Ascending aorta (tissue), 2 donors: ENCODE data around the gene RUBCNL. TPM values are rescaled to one million over a fixed set of nuclear protein-coding genes. Genes with fewer than 3 reads are reported as not detected.

Experiments used
- DNase-seq, 2 donors: peaks; one replicate each; pipeline ENCODE4 v3.0.0-alpha.2; 2019; ENCODE audit warnings: low spot score in 2 of 2
- H3K27ac ChIP-seq, 2 donors: fragments of 200-600 bp; sonication (generic); one replicate each; pipeline ENCODE4 v1.5.1; 2016 to 2017; ENCODE audit warnings: mild to moderate bottlenecking in 1 of 2
- H3K27me3 ChIP-seq: fragments of 200-600 bp; sonication (generic); one replicate; pipeline ENCODE4 v1.5.1; 2017
- H3K36me3 ChIP-seq, 2 donors: fragments of 200-600 bp; sonication (generic); one replicate each; pipeline ENCODE4 v1.5.1; 2016
- H3K4me1 ChIP-seq, 2 donors: fragments of 200-600 bp; sonication (generic); one replicate each; pipeline ENCODE4 v1.5.1; 2016 to 2017; ENCODE audit warnings: mild to moderate bottlenecking in 1 of 2
- H3K4me3 ChIP-seq, 2 donors: fragments of 200-600 bp; sonication (generic); one replicate each; pipeline ENCODE4 v1.5.1; 2016 to 2017; ENCODE audit warnings: mild to moderate bottlenecking in 1 of 2
- H3K9me3 ChIP-seq, 2 donors: fragments of 200-600 bp; sonication (generic); one replicate each; pipeline ENCODE4 v1.5.1; 2016
- CTCF ChIP-seq, 3 experiments: fragments of 200-600 bp in 2 of 3; fragments of 450-650 bp in 1 of 3; sonication (generic) in 2 of 3; IDR thresholded peaks; one replicate each; pipeline ENCODE4 v1.5.1; 2016 to 2019; ENCODE audit warnings: antibody characterized with exemption in 3 of 3, mild to moderate bottlenecking in 1 of 3, moderate library complexity in 1 of 3
- intact Hi-C: fragments of 100-400 bp; cut with DNase I; formaldehyde crosslinking; loops from one replicate; pipeline ENCODE4 v1.15.1; 2023
- total RNA-seq: library from RNA; depleted of rRNA; stranded (reverse); fragments of >200 nt; gene quantifications from one replicate; pipeline ENCODE4 v1.1.0, GENCODE V29; 2016

The RUBCNL gene
- total RNA-seq, 1 donor from 2014 or later = 2.4 TPM

DNA sequence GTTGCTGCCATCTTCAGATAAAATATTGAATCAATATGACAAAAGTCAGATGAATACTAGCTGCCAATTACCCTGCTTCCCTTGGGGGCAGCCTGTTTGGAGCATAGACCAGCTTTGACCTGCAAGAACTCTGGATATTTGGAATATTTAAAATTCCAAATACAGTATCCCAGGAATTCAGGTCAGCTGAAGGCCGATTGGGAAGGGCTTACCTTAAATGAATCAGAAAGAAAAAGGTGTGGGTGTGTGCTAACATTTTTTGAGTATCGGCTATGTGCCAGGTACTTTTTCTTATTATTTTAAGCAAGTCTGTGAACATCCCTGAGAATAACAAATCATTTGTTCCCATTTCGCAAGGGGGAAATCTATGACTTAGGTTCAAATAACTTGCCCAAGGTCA is 1.8 kb upstream of the RUBCNL start:
- no peak overlapping the region for H3K4me3 ChIP-seq
- no peak overlapping the region for H3K27ac ChIP-seq
- H3K36me3 ChIP-seq = no peaks in the 10 kb centered on the region
- no peaks in the 10 kb centered on the region for H3K9me3 ChIP-seq
- no peaks in the 10 kb centered on the region for H3K27me3 ChIP-seq
- H3K4me1 ChIP-seq = peaks cover 2 to 3% of the 10 kb centered on the region in 2 donors
- intact Hi-C loops = no loop called here
- DNase-seq = no peak
- TF ChIP-seq CTCF (IDR thresholded peaks at IDR 0.05) = no peak

GRCh38 chr13:46388308-46388707 is 1.3 kb upstream of the RUBCNL start:
- no peaks in the 10 kb centered on the region for H3K36me3 ChIP-seq
- H3K27ac ChIP-seq = no peak overlapping the region
- no peaks in the 10 kb centered on the region for H3K27me3 ChIP-seq
- peaks cover 2 to 3% of the 10 kb centered on the region in 2 donors for H3K4me1 ChIP-seq
- no peaks in the 10 kb centered on the region for H3K9me3 ChIP-seq
- DNase-seq = no peak
- no peak overlapping the region for H3K4me3 ChIP-seq
- intact Hi-C loops = no loop called here
- no peak for TF ChIP-seq CTCF (IDR thresholded peaks at IDR 0.05)

DNA sequence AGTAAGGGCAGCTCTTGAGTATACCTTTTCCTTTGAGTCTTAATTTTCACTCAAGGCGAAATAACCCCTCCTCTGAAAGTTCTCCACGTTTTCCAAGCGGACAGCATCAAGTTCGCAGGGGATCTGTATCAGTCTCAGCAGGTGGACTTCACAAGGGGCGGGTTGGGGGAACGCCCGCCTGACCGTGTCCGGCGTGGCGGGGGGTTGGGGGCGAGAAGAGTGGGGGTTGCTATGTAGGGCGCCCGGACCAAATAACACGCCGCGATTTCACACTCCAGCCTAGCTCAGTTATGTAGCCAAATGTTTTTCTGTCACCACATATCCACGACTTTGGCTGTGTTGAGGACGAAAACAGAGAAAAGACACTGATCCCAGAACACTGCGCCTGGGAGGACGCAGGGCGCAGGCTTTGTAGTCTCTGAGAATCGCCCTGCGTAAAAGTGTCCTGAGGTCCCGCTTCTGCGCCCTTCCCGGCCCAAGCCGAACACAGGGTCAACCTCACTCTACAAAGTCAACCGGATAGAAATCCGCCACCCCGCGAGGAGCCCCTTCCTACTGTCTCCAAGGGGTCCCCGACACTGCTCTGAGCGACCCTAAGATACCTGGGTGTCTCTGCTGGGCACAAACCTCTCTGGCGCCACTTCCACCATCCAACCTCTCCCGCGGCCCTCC is 524 bp downstream of the RUBCNL start:
- Histone ChIP-seq H3K27ac (no peak overlapping the region), H3K4me1 (peaks cover 2 to 3% of the 10 kb centered on the region in 2 donors), H3K27me3 (no peaks in the 10 kb centered on the region), H3K9me3 (no peaks in the 10 kb centered on the region), H3K36me3 (no peaks in the 10 kb centered on the region), H3K4me3 (peak overlapping the region; percentile 49 to 73)
- no peak for DNase-seq
- intact Hi-C loops = no loop called here
- no peak for TF ChIP-seq CTCF (IDR thresholded peaks at IDR 0.05)

DNA sequence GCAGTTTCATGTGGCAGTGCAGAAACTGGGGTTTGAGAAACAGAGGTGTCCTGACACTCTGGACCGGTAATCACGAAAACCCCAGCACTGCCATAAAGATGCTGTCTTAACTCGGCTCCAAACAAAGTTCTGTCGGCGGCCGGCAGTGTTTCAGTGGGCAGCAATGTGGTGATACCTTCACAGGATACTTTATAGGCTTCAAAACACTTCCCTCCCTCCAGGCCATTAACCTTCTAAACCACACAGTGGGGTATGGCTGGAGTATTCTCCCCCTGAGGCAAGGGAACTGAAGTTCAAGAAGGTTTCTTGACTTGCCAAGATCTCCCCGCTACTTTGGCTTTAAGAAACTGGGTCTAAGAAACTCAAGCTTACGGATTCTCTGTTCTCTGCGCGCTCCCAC is 1.1 kb downstream of the RUBCNL start:
- Histone ChIP-seq H3K27me3 (no peaks in the 10 kb centered on the region), H3K4me1 (peaks cover 2 to 3% of the 10 kb centered on the region in 2 donors), H3K36me3 (no peaks in the 10 kb centered on the region), H3K4me3 (peak overlapping the region in 1 of 2 donors; percentile 73), H3K9me3 (no peaks in the 10 kb centered on the region), H3K27ac (no peak overlapping the region)
- intact Hi-C loops = no loop called here
- no peak for TF ChIP-seq CTCF (IDR thresholded peaks at IDR 0.05)
- no peak for DNase-seq

DNA sequence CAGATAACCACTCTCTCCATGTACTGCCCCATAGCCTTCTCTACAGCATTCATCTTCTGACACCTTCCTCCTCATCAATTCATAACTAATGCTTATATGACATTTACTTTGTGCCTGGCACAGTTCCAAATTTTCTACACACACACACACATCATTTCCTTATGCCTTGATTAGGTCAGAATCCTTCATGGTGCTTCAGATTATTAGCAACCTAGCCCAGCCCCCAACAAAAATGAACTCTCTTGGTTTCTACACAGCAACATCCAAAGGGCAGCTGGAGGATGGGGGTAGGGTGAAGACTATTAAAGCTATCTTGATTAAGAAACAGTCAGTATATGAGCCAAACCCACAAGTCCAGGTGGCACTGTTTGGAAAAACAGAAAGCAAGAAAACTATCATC is 3.7 kb downstream of the RUBCNL start:
- Histone ChIP-seq H3K4me1 (peaks cover 2 to 3% of the 10 kb centered on the region in 2 donors), H3K36me3 (no peaks in the 10 kb centered on the region), H3K9me3 (no peaks in the 10 kb centered on the region), H3K27me3 (no peaks in the 10 kb centered on the region), H3K4me3 (no peak overlapping the region), H3K27ac (no peak overlapping the region)
- no peak for TF ChIP-seq CTCF (IDR thresholded peaks at IDR 0.05)
- intact Hi-C loops = no loop called here
- DNase-seq = no peak

DNA sequence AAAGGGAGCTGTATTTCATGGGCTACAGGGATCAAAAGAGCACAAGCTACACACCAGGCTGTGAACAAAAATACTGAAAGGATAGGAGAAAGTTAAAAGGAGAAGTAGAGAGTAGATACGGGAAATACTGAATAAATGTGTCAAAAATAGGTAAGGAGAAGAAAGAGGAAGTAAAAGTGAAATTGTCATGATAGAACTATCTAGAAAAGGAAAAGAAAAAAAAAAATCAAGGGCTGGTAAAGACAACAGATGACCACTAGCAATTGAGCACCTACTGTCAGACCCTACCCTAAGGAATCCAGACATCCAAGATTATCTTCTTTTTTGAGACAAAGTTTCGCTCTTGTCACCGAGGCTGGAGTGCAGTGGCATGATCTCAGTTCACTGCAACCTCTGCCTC is 4.8 kb downstream of the RUBCNL start:
- intact Hi-C loops = no loop called here
- H3K27ac ChIP-seq = no peak overlapping the region
- no peaks in the 10 kb centered on the region for H3K9me3 ChIP-seq
- TF ChIP-seq CTCF (IDR thresholded peaks at IDR 0.05) = no peak
- no peak for DNase-seq
- peaks cover 0 to 2% of the 10 kb centered on the region in 2 donors for H3K4me1 ChIP-seq
- no peaks in the 10 kb centered on the region for H3K27me3 ChIP-seq
- no peak overlapping the region for H3K4me3 ChIP-seq
- no peaks in the 10 kb centered on the region for H3K36me3 ChIP-seq
